Fibroblast of villous mesenchyme (primary cell): ENCODE results near the gene HOXA3. TPM values are rescaled to one million over a fixed set of nuclear protein-coding genes. Genes with fewer than 3 reads are reported as not detected.
A peak's percentile ranks its signal among the peaks of the same experiment; 100 is the strongest.

Experiments used
- DNase-seq: peaks from one replicate; pipeline ENCODE4 v3.0.0-alpha.2; 2010; ENCODE audit warnings: low read depth
- H3K4me3 ChIP-seq: 2 replicates; pipeline ENCODE4 v1.5.1; 2011; ENCODE audit warnings: low read depth, mild to moderate bottlenecking, low read length
- CTCF ChIP-seq: IDR thresholded peaks from 2 replicates; pipeline ENCODE4 v1.5.1; 2012; ENCODE audit warnings: low read depth, mild to moderate bottlenecking, low read length; ENCODE audit not compliant: insufficient read depth
- total RNA-seq: library from RNA; depleted of rRNA; stranded (reverse); fragments of >200 nt; gene quantifications from 2 replicates; pipeline ENCODE4 v1.2.3, GENCODE V29; 2012

The HOXA3 gene
- total RNA-seq, 1 donor, result 11.7 TPM

- TF ChIP-seq CTCF, result no peak
- no peak overlapping the region for H3K4me3 ChIP-seq
- DNase-seq, result no peak
Measured at GRCh38 chr7:27128034-27128433, 24.3 kb downstream of the HOXA3 start.

GRCh38 chr7:27126596-27127327 lies 25.6 kb downstream of the HOXA3 start:
- no peak for TF ChIP-seq CTCF
- H3K4me3 ChIP-seq, result no peak overlapping the region
- no peak for DNase-seq

- DNase-seq, result no peak
- H3K4me3 ChIP-seq, result no peak overlapping the region
- TF ChIP-seq CTCF, result no peak
Measured at GRCh38 chr7:27125986-27126394, 26.4 kb downstream of the HOXA3 start.

GRCh38 chr7:27124902-27125689 lies 27.3 kb downstream of the HOXA3 start:
- H3K4me3 ChIP-seq, result no peak overlapping the region
- no peak for TF ChIP-seq CTCF
- no peak for DNase-seq

- DNase-seq, result peak; percentile 67
- TF ChIP-seq CTCF, result no peak
- H3K4me3 ChIP-seq, result no peak overlapping the region
Measured at GRCh38 chr7:27124096-27124901, 28.1 kb downstream of the HOXA3 start.

- DNase-seq, result no peak
- H3K4me3 ChIP-seq, result no peak overlapping the region
- no peak for TF ChIP-seq CTCF
Measured at GRCh38 chr7:27123477-27124053, 28.8 kb downstream of the HOXA3 start.
